Spinal cord (tissue), 10 donors: ENCODE results near the gene DNAJC24. TPM values are rescaled to one million over a fixed set of nuclear protein-coding genes. Genes with fewer than 3 reads are reported as not detected.

Experiments used
- DNase-seq, 6 donors: peaks; one replicate each; pipeline versions ENCODE4 v3.0.0 to v3.0.0-alpha.2; 2013 to 2015; ENCODE audit warnings: low spot score in 6 of 6, low read depth in 4 of 6
- H3K27ac ChIP-seq: one replicate; pipeline ENCODE4 v1.5.1; 2013; ENCODE audit warnings: low read depth, low read length, control low read depth
- H3K27me3 ChIP-seq: one replicate; pipeline ENCODE4 v1.6.1; 2013; ENCODE audit warnings: low read length; ENCODE audit not compliant: control insufficient read depth, insufficient read depth
- H3K36me3 ChIP-seq: one replicate; pipeline ENCODE4 v1.6.1; 2013; ENCODE audit warnings: low read length; ENCODE audit not compliant: control insufficient read depth, insufficient read depth
- H3K4me1 ChIP-seq: one replicate; pipeline ENCODE4 v1.6.1; 2013; ENCODE audit warnings: low read length; ENCODE audit not compliant: control insufficient read depth, insufficient read depth
- H3K4me3 ChIP-seq: one replicate; pipeline ENCODE4 v1.5.1; 2013; ENCODE audit warnings: low read depth, low read length, control low read depth
- H3K9me3 ChIP-seq: one replicate; pipeline ENCODE4 v1.6.1; 2013; ENCODE audit warnings: low read length; ENCODE audit not compliant: control insufficient read depth, insufficient read depth
- WGBS: methylation state at CpG from one replicate; pipeline ENCODE4 v1.1.5; 2013; ENCODE audit warnings: missing lambda C conversion rate; ENCODE audit not compliant: insufficient coverage; 5-methylcytosine and 5-hydroxymethylcytosine counted together
- polyA plus RNA-seq, 2 donors: library from polyadenylated mRNA; unstranded; fragments of 120-200 nt; gene quantifications; one replicate each; pipeline ENCODE4 v1.2.1, GENCODE V29; 2013; ENCODE audit not compliant: insufficient read length in 2 of 2
- total RNA-seq, 2 donors: library from RNA; depleted of rRNA in 1 of 2; stranded (reverse); fragments of 120-200 nt in 1 of 2; fragments of >200 nt in 1 of 2; gene quantifications; one replicate each; pipeline versions ENCODE4 v1.2.3 to v1.2.4, GENCODE V29; 2013 to 2014
- donor health status: healthy.

The DNAJC24 gene
- total and polyA plus RNA-seq, 4 donors: 25.0 to 35.1 (median 28.8) TPM

DNA sequence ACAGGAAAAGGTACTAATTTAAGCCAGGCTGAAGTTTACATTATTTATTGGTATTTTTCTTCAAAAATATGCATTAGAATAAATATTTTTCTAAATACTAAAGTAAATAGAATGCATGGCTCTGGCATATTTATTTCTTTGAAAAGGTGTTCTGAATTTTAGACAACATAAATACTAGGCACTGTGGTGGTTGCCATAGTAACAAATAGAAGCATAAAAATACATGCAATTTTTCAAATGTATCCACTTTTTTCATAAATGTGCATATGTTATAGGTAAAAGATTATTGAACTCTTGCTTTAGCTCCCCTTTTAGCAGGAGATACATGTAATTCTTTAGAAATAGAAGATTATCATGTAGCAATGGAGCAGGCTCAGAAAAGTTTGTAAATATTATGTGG is 18.5 kb upstream of the DNAJC24 start:
- no peaks in the 10 kb centered on the region for H3K27me3 ChIP-seq
- no peak for DNase-seq

DNA sequence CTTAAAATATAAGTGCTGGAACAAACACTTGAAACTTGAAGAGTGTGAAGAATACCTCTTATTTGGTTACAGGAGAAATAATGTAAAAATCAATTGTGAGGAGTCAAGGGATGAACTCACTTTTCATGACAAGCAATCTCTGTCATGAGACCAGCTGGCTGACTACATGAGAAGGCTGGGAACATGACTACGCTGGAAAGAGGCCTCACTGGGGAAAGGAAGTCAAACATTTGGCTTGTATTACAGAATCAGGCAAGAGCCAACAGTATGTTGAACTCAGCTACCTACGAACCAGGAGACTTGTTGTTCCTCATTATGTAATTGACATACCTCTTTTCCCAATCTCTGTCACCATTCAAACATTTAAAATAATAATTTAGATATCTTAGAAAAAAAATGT is 14.5 kb upstream of the DNAJC24 start:
- no peak overlapping the region for H3K4me3 ChIP-seq
- H3K27ac ChIP-seq: no peak overlapping the region
- H3K4me1 ChIP-seq: no peaks in the 10 kb centered on the region
- no peak for DNase-seq
- H3K9me3 ChIP-seq: no peaks in the 10 kb centered on the region
- H3K27me3 ChIP-seq: no peaks in the 10 kb centered on the region
- no peaks in the 10 kb centered on the region for H3K36me3 ChIP-seq
- no CpG with 5 or more reads among the region's 2 CpGs for WGBS

More for the DNA sequence above, 18.5 kb upstream of the DNAJC24 start:
- Histone ChIP-seq H3K4me1 (no peaks in the 10 kb centered on the region), H3K36me3 (no peaks in the 10 kb centered on the region), H3K4me3 (no peak overlapping the region), H3K9me3 (no peaks in the 10 kb centered on the region), H3K27ac (no peak overlapping the region)

DNA sequence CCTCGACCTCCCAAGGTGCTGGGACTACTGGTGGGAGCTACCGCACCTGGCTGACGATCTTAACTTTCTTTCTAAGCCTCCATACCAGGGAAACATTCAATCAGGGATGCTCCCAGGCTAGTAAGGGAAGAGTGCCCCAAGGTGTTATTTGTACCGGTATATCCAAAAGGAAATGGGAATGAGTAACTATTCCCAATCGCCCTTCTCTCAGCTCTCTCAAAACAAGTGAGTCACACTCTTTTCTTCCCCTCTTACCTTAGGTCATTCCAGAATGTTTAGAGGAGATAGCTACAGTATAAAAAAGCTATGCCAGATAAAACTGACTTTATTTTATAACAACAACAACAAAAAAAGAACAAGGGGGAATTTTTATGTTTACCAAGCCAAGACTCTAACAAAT is 13.8 kb upstream of the DNAJC24 start:
- Histone ChIP-seq H3K9me3 (no peaks in the 10 kb centered on the region), H3K27me3 (no peaks in the 10 kb centered on the region), H3K4me3 (no peak overlapping the region), H3K27ac (no peak overlapping the region), H3K4me1 (no peaks in the 10 kb centered on the region), H3K36me3 (no peaks in the 10 kb centered on the region)
- DNase-seq: no peak
- no CpG with 5 or more reads among the region's 5 CpGs for WGBS

- no peak for DNase-seq
- Histone ChIP-seq H3K4me3 (no peak overlapping the region), H3K36me3 (no peaks in the 10 kb centered on the region), H3K27me3 (no peaks in the 10 kb centered on the region), H3K9me3 (no peaks in the 10 kb centered on the region), H3K4me1 (no peaks in the 10 kb centered on the region), H3K27ac (no peak overlapping the region)
- 100% methylated on average over 2 of the region's 4 CpGs for WGBS
These were observed 7.9 kb upstream of the DNAJC24 start for GRCh38 chr11:31361743-31362142.

DNA sequence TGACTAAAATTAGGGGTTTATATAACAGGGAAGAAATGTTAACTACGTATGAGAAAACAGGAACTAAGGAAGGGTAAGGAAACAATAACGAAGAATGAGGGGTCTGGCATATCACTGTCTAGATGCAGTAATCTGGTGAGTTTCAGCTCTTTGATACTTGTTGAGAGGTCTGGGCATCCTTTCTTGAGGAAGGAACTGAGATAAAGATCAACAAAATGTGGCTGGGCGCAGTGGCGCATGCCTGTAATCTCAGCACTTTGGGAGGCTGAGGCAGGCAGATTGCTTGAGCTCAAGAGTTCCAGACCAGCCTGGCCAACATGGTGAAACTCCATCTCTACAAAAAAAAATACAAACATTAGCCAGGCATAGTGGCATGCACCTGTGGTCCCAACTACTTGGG is 2.9 kb upstream of the DNAJC24 start:
- no peak overlapping the region for H3K27ac ChIP-seq
- no peaks in the 10 kb centered on the region for H3K9me3 ChIP-seq
- no peaks in the 10 kb centered on the region for H3K36me3 ChIP-seq
- no peaks in the 10 kb centered on the region for H3K4me1 ChIP-seq
- no peak overlapping the region for H3K4me3 ChIP-seq
- no peaks in the 10 kb centered on the region for H3K27me3 ChIP-seq
- WGBS: 96% methylated on average over 4 of the region's 4 CpGs
- DNase-seq: no peak

DNA sequence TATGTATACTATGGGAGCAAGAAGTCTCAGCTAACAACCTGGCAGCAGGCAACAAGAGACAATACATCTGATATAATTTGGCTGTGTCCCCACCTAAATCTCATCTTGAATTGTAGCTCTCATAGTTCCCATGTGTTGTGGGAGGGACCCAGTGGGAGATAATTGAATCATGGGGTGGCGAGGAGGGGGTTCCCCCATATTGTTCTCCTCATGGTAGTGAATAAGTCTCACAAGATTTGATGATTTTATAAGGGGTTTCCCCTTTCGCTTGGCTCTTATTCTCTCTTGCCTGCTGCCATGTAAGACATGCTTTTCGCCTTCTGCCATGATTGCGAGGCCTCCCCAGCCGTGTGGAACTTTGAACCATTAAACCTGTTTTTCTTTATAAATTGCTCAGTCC is 6.2 kb downstream of the DNAJC24 start:
- Histone ChIP-seq H3K4me3 (no peak overlapping the region), H3K36me3 (no peaks in the 10 kb centered on the region), H3K9me3 (no peaks in the 10 kb centered on the region), H3K4me1 (no peaks in the 10 kb centered on the region), H3K27me3 (no peaks in the 10 kb centered on the region), H3K27ac (no peak overlapping the region)
- 100% methylated on average over 1 of the region's 5 CpGs for WGBS
- DNase-seq: no peak

GRCh38 chr11:31383116-31383515 is 13.5 kb downstream of the DNAJC24 start:
- Histone ChIP-seq H3K4me3 (no peak overlapping the region), H3K36me3 (peaks cover 4% of the 10 kb centered on the region), H3K27ac (no peak overlapping the region), H3K27me3 (no peaks in the 10 kb centered on the region), H3K4me1 (no peaks in the 10 kb centered on the region), H3K9me3 (no peaks in the 10 kb centered on the region)
- DNase-seq: no peak
- WGBS: no CpG with 5 or more reads among the region's 1 CpG

- Histone ChIP-seq H3K27me3 (no peaks in the 10 kb centered on the region), H3K9me3 (no peaks in the 10 kb centered on the region), H3K4me1 (no peaks in the 10 kb centered on the region), H3K27ac (no peak overlapping the region), H3K36me3 (peaks cover 4% of the 10 kb centered on the region), H3K4me3 (no peak overlapping the region)
- 70% methylated on average over 1 of the region's 2 CpGs for WGBS
- DNase-seq: no peak
These were observed 17.7 kb downstream of the DNAJC24 start for GRCh38 chr11:31387379-31387778.

DNA sequence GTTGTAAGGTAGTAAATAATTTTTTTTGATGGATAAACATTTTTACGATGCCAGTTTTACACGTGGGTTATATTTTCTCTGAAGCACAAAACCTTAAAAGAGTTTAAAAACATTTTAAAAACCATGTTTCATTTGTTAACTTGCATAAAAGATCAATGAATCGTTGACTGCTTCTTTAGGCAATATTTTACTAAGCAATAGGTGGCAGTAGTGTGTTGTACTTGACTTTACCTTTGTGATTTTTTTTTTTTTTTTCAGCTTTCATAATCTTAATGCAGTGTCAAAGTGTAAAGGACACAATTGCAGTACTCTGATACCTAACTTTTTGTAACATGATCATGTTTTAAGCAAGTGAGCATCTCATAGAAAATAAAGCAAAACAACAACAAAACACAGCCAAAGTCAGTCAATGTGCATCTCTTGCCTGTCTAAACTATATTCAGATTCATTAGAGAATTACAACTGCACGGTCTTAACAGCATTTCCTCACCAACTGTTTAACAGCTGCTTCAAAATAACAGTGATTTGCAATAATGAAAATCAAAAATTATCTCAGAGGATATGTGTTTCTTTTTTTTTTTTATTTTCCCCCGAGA is 27.7 kb downstream of the DNAJC24 start:
- Histone ChIP-seq H3K4me1 (no peaks in the 10 kb centered on the region), H3K4me3 (no peak overlapping the region), H3K9me3 (peaks cover 9% of the 10 kb centered on the region), H3K36me3 (no peaks in the 10 kb centered on the region), H3K27ac (no peak overlapping the region), H3K27me3 (no peaks in the 10 kb centered on the region)
- no CpG with 5 or more reads among the region's 5 CpGs for WGBS
- peak in 4 of 6 donors; percentile 4 to 63 (median 36) for DNase-seq

DNA sequence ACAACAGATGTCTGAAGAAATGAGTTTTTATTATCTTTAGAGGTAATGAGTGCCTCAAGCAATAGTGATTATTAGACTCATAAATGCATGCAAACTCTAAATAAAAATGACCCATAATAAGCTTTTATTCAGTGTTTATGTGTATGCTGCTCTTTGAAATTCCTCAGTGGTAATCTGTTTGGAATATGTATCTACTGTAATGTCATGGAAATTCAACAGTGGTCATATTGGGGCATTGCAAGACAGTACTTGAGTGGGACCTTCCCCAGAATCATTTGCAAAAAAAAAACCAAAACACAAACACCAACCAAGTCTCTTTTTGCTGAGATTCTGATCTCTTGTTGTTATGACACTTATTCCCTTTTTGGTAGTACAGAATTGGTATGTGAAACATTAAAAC is 35.0 kb downstream of the DNAJC24 start:
- Histone ChIP-seq H3K27ac (no peak overlapping the region), H3K36me3 (no peaks in the 10 kb centered on the region), H3K4me1 (no peaks in the 10 kb centered on the region), H3K27me3 (no peaks in the 10 kb centered on the region), H3K9me3 (no peaks in the 10 kb centered on the region), H3K4me3 (no peak overlapping the region)
- no peak for DNase-seq
